ENCODE results near the gene RYR3.

DNA sequence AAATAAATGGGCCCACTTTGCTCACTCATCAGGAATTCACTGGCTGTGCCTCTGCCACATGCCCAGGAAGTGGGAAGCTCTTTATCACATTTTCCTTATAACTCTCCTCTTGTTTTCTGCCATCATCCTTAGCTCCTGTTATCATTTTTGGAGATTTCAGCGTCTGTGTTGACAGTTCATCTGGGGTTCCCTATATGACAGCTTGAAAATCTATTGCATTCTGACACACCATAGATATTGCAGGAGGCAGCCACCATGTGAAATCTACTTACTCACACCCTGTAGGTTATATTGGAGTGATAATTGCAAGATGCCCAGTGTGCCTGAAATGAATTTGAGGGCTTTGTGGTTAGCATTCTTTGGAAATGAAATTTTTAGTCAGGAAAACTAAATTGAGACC, 132.9 kb downstream of the RYR3 start:
- TF ChIP-seq, protein P1, sequence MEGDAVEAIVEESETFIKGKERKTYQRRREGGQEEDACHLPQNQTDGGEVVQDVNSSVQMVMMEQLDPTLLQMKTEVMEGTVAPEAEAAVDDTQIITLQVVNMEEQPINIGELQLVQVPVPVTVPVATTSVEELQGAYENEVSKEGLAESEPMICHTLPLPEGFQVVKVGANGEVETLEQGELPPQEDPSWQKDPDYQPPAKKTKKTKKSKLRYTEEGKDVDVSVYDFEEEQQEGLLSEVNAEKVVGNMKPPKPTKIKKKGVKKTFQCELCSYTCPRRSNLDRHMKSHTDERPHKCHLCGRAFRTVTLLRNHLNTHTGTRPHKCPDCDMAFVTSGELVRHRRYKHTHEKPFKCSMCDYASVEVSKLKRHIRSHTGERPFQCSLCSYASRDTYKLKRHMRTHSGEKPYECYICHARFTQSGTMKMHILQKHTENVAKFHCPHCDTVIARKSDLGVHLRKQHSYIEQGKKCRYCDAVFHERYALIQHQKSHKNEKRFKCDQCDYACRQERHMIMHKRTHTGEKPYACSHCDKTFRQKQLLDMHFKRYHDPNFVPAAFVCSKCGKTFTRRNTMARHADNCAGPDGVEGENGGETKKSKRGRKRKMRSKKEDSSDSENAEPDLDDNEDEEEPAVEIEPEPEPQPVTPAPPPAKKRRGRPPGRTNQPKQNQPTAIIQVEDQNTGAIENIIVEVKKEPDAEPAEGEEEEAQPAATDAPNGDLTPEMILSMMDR (IDR thresholded peaks at IDR 0.05; ENCODE audit: low read depth, low read length, poor library complexity, severe bottlenecking): no peak
- no peak for TF ChIP-seq EZH2phosphoT487 (IDR thresholded peaks at IDR 0.05; ENCODE audit: borderline replicate concordance, low read length)

All from DOHH2 (cell line).